SK-N-SH (cell line): ENCODE measurements around the gene MRPL54. TPM values are rescaled to one million over a fixed set of nuclear protein-coding genes. Genes with fewer than 3 reads are reported as not detected.

Source experiments
- CTCF ChIA-PET: fragments of 300-600, 350-600 bp; formaldehyde crosslinking; extraction: SDS; loops from one replicate; lab custom pipeline; 2021; lab: Yijun Ruan, JAX
- POLR2A ChIA-PET: fragments of 350-600 bp; sonication (Branson Sonifier 250); formaldehyde crosslinking; extraction: SDS; loops from one replicate; lab custom pipeline; 2020; ENCODE audit warnings: antibody characterized with exemption, inconsistent platforms; lab: Yijun Ruan, JAX
- DNase-seq: peaks from one replicate; pipeline ENCODE4 v3.0.0; 2012
- H2AFZ ChIP-seq: fragments of 200-600 bp; sonication (generic); 2 replicates; pipeline ENCODE4 v1.8.1; 2016; ENCODE audit warnings: antibody characterized with exemption, mild to moderate bottlenecking, low read depth
- H3F3A ChIP-seq: fragments of 200-600 bp; sonication (generic); replicated peaks from 2 replicates; pipeline ENCODE3; 2016; ENCODE audit warnings: antibody characterized with exemption, mild to moderate bottlenecking; ENCODE audit not compliant: insufficient read depth
- H3K27ac ChIP-seq, 2 experiments: fragments of 200-500 bp in 1 of 2; fragments of 200-600 bp in 1 of 2; sonication (Bioruptor generic) in 1 of 2; sonication (generic), shearing (Covaris generic) in 1 of 2; 2 replicates each; pipeline versions ENCODE4 v1.5.1 to v1.6.1; 2014 to 2016; ENCODE audit warnings: low read depth in 2 of 2, inconsistent platforms in 1 of 2, low read length in 1 of 2, mild to moderate bottlenecking in 1 of 2, mixed read lengths in 1 of 2
- H3K27me3 ChIP-seq: fragments of 200-600 bp; sonication (generic), shearing (Covaris generic); 2 replicates; pipeline ENCODE4 v1.6.1; 2016; ENCODE audit warnings: mixed run types; ENCODE audit not compliant: insufficient read depth
- H3K36me3 ChIP-seq, 2 experiments: fragments of 200-500 bp in 1 of 2; fragments of 200-600 bp in 1 of 2; sonication (Bioruptor generic) in 1 of 2; sonication (generic) in 1 of 2; replicated peaks in 1 of 2; 2 replicates each; pipeline versions ENCODE3 to v1.5.1; 2014 to 2016; ENCODE audit warnings: low read length in 1 of 2, mild to moderate bottlenecking in 1 of 2; ENCODE audit not compliant: insufficient read depth in 2 of 2, control insufficient read depth in 1 of 2
- H3K4me1 ChIP-seq, 2 experiments: fragments of 200-500 bp in 1 of 2; fragments of 200-600 bp in 1 of 2; sonication (Bioruptor generic) in 1 of 2; sonication (generic), shearing (Covaris generic) in 1 of 2; 2 replicates each; pipeline versions ENCODE4 v1.5.1 to v1.6.1; 2014 to 2016; ENCODE audit warnings: low read depth in 1 of 2, low read length in 1 of 2, mixed run types in 1 of 2; ENCODE audit not compliant: insufficient read depth in 2 of 2, control insufficient read depth in 1 of 2
- H3K4me2 ChIP-seq: fragments of 200-600 bp; sonication (generic), shearing (Covaris generic); 2 replicates; pipeline ENCODE4 v1.6.1; 2017; ENCODE audit warnings: mixed run types
- H3K4me3 ChIP-seq, 2 experiments: fragments of 200-500 bp in 1 of 2; fragments of 200-600 bp in 1 of 2; sonication (Bioruptor generic) in 1 of 2; sonication (generic), shearing (Covaris generic) in 1 of 2; 2 replicates each; pipeline versions ENCODE4 v1.5.1 to v1.8.1; 2014 to 2016; ENCODE audit warnings: low read depth in 2 of 2, inconsistent platforms in 1 of 2, low read length in 1 of 2, mild to moderate bottlenecking in 1 of 2, mixed read lengths in 1 of 2, moderate library complexity in 1 of 2
- H3K79me2 ChIP-seq: fragments of 200-600 bp; sonication (generic); 2 replicates; pipeline ENCODE4 v1.8.1; 2017; ENCODE audit warnings: mild to moderate bottlenecking; ENCODE audit not compliant: insufficient read depth
- H3K9ac ChIP-seq: fragments of 200-600 bp; sonication (generic); 2 replicates; pipeline ENCODE4 v1.6.1; 2017; ENCODE audit warnings: mixed run types
- H3K9me2 ChIP-seq: fragments of 200-600 bp; sonication (generic); 2 replicates; pipeline ENCODE4 v1.6.1; 2017; ENCODE audit warnings: mixed run types
- H3K9me3 ChIP-seq: fragments of 200-600 bp; sonication (generic); 2 replicates; pipeline ENCODE4 v1.6.1; 2017; ENCODE audit warnings: mixed run types, mild to moderate bottlenecking, moderate library complexity
- H4K20me1 ChIP-seq: fragments of 200-600 bp; sonication (generic); 2 replicates; pipeline ENCODE4 v1.6.1; 2017; ENCODE audit warnings: mild to moderate bottlenecking, mixed run types; ENCODE audit not compliant: insufficient read depth
- CHD2 ChIP-seq: fragments of 150-350 bp; IDR thresholded peaks from 2 replicates; pipeline ENCODE4 v1.6.1; 2018; ENCODE audit warnings: low read length; ENCODE audit not compliant: partially characterized antibody
- CTCF ChIP-seq: fragments of 200-600 bp; sonication (generic); IDR thresholded peaks from 2 replicates; pipeline ENCODE4 v1.6.1; 2017; ENCODE audit warnings: antibody characterized with exemption, mild to moderate bottlenecking, moderate library complexity
- ELF1 ChIP-seq: IDR thresholded peaks from 2 replicates; pipeline ENCODE4 v1.4.0; 2012
- EP300 ChIP-seq, 2 experiments: IDR thresholded peaks; 2 replicates each; pipeline versions ENCODE4 v1.4.0 to v1.6.1; 2012; ENCODE audit warnings: borderline replicate concordance in 1 of 2, low read depth in 1 of 2, low read length in 1 of 2
- FOSL2 ChIP-seq: IDR thresholded peaks from 2 replicates; pipeline ENCODE4 v1.4.0; 2012; ENCODE audit warnings: low read depth, mild to moderate bottlenecking, moderate library complexity, borderline replicate concordance
- FOXJ3 ChIP-seq: sonication (generic); formaldehyde crosslinking; IDR thresholded peaks from 2 replicates; pipeline ENCODE4 v1.5.1; 2020; ENCODE audit warnings: mild to moderate bottlenecking, missing genetic modification reagents
- FOXM1 ChIP-seq: IDR thresholded peaks from 2 replicates; pipeline ENCODE4 v1.4.0; 2012; ENCODE audit warnings: low read depth, mild to moderate bottlenecking
- GABPA ChIP-seq: IDR thresholded peaks from 2 replicates; pipeline ENCODE4 v1.4.0; 2012; ENCODE audit warnings: low read depth, mild to moderate bottlenecking
- MXI1 ChIP-seq: IDR thresholded peaks from 2 replicates; pipeline ENCODE4 v1.6.1; 2012; ENCODE audit warnings: mild to moderate bottlenecking, low read depth, low read length, improper control_type of control experiment
- RAD21 ChIP-seq: IDR thresholded peaks from 2 replicates; pipeline ENCODE4 v1.6.1; 2012; ENCODE audit warnings: mild to moderate bottlenecking, low read length
- RFX5 ChIP-seq: IDR thresholded peaks from 2 replicates; pipeline ENCODE4 v1.6.1; 2012; ENCODE audit warnings: mild to moderate bottlenecking, improper control_type of control experiment, low read length
- RXRA ChIP-seq: IDR thresholded peaks from 2 replicates; pipeline ENCODE4 v1.4.0; 2012; ENCODE audit warnings: low read depth, mild to moderate bottlenecking, borderline replicate concordance
- SMC3 ChIP-seq: IDR thresholded peaks from 2 replicates; pipeline ENCODE4 v1.6.1; 2012; ENCODE audit warnings: low read depth, low read length, improper control_type of control experiment
- TCF12 ChIP-seq: IDR thresholded peaks from 2 replicates; pipeline ENCODE4 v1.4.0; 2012
- WGBS: methylation state at CpG from one replicate; pipeline ENCODE4 v1.1.6; 2017; ENCODE audit warnings: low lambda C conversion rate; 5-methylcytosine and 5-hydroxymethylcytosine counted together
- polyA plus RNA-seq, 3 experiments: library from polyadenylated mRNA; depleted of rRNA; stranded (reverse); fragments of >200 nt; gene quantifications; 2 replicates each; pipeline ENCODE4 v1.2.3, GENCODE V29; 2012
- TF ChIP-seq, protein P1 (sequence below): fragments of 150-350 bp; IDR thresholded peaks from 2 replicates; pipeline ENCODE4 v1.6.1; 2017; ENCODE audit warnings: antibody characterized with exemption, low read length, low read depth, borderline replicate concordance
- TF ChIP-seq, protein P2 (sequence below): IDR thresholded peaks from 2 replicates; pipeline ENCODE4 v1.6.1; 2012; ENCODE audit warnings: mild to moderate bottlenecking, low read depth, low read length, moderate library complexity

MRPL54 gene
- polyA plus RNA-seq, 1 of the 3 experiments (the other 2 are of a cell fraction): 125 TPM

- Histone ChIP-seq H3K9ac (no peak overlapping the region), H3K4me1 (no peaks in the 10 kb centered on the region), H3K4me3 (no peak overlapping the region), H3K9me3 (no peaks in the 10 kb centered on the region), H3K36me3 (peaks cover 0 to 14% of the 10 kb centered on the region in 2 experiments), H3K79me2 (0 out of 2 replicates have a peak, but pooled peaks cover under 1% of the 10 kb centered on the region), H3K27ac (no peak overlapping the region), H3K4me2 (no peak overlapping the region), H4K20me1 (no peaks in the 10 kb centered on the region), H3F3A (no peaks in the 10 kb centered on the region), H2AFZ (no peak overlapping the region), H3K9me2 (no peaks in the 10 kb centered on the region), H3K27me3 (no peaks in the 10 kb centered on the region)
- ChIA-PET CTCF (interaction anchor here (0.9 to 1.2 kb wide), 2 partner anchors 8 to 51 kb away, joined by 3 to 4 read pairs; no protein-coding TSS in a partner anchor), POLR2A (interaction anchor here (0.8 kb wide), 1 partner anchor 201 kb away, joined by 3 read pairs; the partner anchor contains the start of gene DAPK3)
- TF ChIP-seq RFX5 (no peak), FOSL2 (no peak), FOXJ3 (CRISPR knock-in tag) (no peak), GABPA (no peak), SMC3 (no peak), RXRA (no peak), ELF1 (no peak), RAD21 (no peak), FOXM1 (no peak), MXI1 (no peak), CTCF (no peak), TCF12 (no peak), CHD2 (no peak), EP300 (IDR thresholded peaks at IDR 0.05; ENCODE audit: borderline replicate concordance in 1 of 2, low read depth in 1 of 2, low read length in 1 of 2) (no peak)
- TF ChIP-seq, protein P1, sequence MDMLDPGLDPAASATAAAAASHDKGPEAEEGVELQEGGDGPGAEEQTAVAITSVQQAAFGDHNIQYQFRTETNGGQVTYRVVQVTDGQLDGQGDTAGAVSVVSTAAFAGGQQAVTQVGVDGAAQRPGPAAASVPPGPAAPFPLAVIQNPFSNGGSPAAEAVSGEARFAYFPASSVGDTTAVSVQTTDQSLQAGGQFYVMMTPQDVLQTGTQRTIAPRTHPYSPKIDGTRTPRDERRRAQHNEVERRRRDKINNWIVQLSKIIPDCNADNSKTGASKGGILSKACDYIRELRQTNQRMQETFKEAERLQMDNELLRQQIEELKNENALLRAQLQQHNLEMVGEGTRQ: no peak
- TF ChIP-seq, protein P2, sequence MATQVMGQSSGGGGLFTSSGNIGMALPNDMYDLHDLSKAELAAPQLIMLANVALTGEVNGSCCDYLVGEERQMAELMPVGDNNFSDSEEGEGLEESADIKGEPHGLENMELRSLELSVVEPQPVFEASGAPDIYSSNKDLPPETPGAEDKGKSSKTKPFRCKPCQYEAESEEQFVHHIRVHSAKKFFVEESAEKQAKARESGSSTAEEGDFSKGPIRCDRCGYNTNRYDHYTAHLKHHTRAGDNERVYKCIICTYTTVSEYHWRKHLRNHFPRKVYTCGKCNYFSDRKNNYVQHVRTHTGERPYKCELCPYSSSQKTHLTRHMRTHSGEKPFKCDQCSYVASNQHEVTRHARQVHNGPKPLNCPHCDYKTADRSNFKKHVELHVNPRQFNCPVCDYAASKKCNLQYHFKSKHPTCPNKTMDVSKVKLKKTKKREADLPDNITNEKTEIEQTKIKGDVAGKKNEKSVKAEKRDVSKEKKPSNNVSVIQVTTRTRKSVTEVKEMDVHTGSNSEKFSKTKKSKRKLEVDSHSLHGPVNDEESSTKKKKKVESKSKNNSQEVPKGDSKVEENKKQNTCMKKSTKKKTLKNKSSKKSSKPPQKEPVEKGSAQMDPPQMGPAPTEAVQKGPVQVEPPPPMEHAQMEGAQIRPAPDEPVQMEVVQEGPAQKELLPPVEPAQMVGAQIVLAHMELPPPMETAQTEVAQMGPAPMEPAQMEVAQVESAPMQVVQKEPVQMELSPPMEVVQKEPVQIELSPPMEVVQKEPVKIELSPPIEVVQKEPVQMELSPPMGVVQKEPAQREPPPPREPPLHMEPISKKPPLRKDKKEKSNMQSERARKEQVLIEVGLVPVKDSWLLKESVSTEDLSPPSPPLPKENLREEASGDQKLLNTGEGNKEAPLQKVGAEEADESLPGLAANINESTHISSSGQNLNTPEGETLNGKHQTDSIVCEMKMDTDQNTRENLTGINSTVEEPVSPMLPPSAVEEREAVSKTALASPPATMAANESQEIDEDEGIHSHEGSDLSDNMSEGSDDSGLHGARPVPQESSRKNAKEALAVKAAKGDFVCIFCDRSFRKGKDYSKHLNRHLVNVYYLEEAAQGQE: no peak
- WGBS: 84% methylated on average over 23 of the region's 53 CpGs
- DNase-seq: peak; percentile 45
Observed at GRCh38 chr19:3770136-3770999, 7.9 kb downstream of the MRPL54 start.
